OCI-LY3 (cell line): ENCODE data around the gene CRTC3.

ENCODE experiments used
- CTCF ChIP-seq: fragments of 200-600, 300-600 bp; sonication (generic); IDR thresholded peaks from 2 replicates; pipeline ENCODE4 v1.5.1; 2014; ENCODE audit warnings: antibody characterized with exemption, low read length, low read depth
- EZH2phosphoT487 ChIP-seq: fragments of 200-600 bp; shearing (Covaris generic); IDR thresholded peaks from 2 replicates; pipeline ENCODE4 v1.6.1; 2018; ENCODE audit warnings: antibody characterized with exemption, mixed run types, low read depth

DNA sequence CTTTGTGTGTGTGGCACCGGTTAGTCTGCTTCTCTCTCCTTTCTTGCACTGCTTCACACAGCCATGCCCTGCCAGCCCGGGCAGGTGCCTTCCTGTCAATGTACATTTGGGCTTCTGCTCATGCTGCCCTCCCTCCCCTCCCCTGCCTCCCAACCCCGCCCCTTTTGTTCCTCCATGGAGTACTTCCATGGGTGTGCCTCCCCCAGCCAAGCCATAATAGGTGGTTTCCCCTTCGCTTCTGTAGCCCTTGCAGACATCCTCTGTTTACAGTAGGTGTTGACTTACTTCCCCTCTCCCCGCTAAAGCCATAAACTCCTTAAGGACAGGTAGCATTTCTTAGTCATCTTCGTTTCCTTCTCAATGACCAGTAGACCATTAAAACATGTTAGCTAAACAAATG is 31.8 kb upstream of the CRTC3 start:
- TF ChIP-seq CTCF (no peak), EZH2phosphoT487 (no peak)
